GM19467 (cell line): ENCODE results near the gene SMG6.
"Not testable (repeated sequence)": the region's sequence is repeated elsewhere in the genome, so short reads cannot be mapped to it uniquely, and the experiment has no call there.

ENCODE experiments used
- ATAC-seq: cut with Tn5 transposase; IDR thresholded peaks from one replicate; pipeline ENCODE4 v1.9.1; 2021; ENCODE audit warnings: mild to moderate bottlenecking, moderate library complexity; ENCODE audit not compliant: unreplicated experiment

The SMG6 gene

GRCh38 chr17:2181897-2182448 is 121.6 kb downstream of the SMG6 start:
- no peak for ATAC-seq

GRCh38 chr17:2181206-2181896 is 122.2 kb downstream of the SMG6 start:
- ATAC-seq, result no peak

- ATAC-seq, result no peak
Measured at GRCh38 chr17:2180768-2181167, 122.8 kb downstream of the SMG6 start.

GRCh38 chr17:2179615-2180295 is 123.8 kb downstream of the SMG6 start:
- no peak for ATAC-seq

GRCh38 chr17:2178798-2179501 is 124.6 kb downstream of the SMG6 start:
- no peak for ATAC-seq

GRCh38 chr17:2177235-2177811 is 126.3 kb downstream of the SMG6 start:
- no peak for ATAC-seq

GRCh38 chr17:2176499-2177169 is 127.0 kb downstream of the SMG6 start:
- no peak for ATAC-seq

- ATAC-seq, result no peak
Measured at GRCh38 chr17:2175294-2175628, 128.3 kb downstream of the SMG6 start.

- no peak for ATAC-seq
Measured at GRCh38 chr17:2174468-2175293, 128.9 kb downstream of the SMG6 start.

GRCh38 chr17:2174014-2174413 is 129.6 kb downstream of the SMG6 start:
- ATAC-seq, result no peak

GRCh38 chr17:2172999-2173398 is 130.6 kb downstream of the SMG6 start:
- no peak for ATAC-seq

GRCh38 chr17:2172077-2172851 is 131.3 kb downstream of the SMG6 start:
- no peak for ATAC-seq

GRCh38 chr17:2171702-2172076 is 131.9 kb downstream of the SMG6 start:
- ATAC-seq, result no peak

- no peak for ATAC-seq
Measured at GRCh38 chr17:2170023-2170422, 133.6 kb downstream of the SMG6 start.

- not testable (repeated sequence) for ATAC-seq
Measured at GRCh38 chr17:2165723-2166122, 137.9 kb downstream of the SMG6 start.

- no peak for ATAC-seq
Measured at GRCh38 chr17:2158396-2158780, 145.2 kb downstream of the SMG6 start.

GRCh38 chr17:2157675-2158395 is 145.8 kb downstream of the SMG6 start:
- ATAC-seq, result no peak

- ATAC-seq, result no peak
Measured at GRCh38 chr17:2157081-2157480, 146.5 kb downstream of the SMG6 start.

- no peak for ATAC-seq
Measured at GRCh38 chr17:2156666-2157065, 146.9 kb downstream of the SMG6 start.
